MM.1S (cell line): ENCODE measurements around the gene DNAJC5.

ENCODE experiments used
- DNase-seq: peaks from one replicate; pipeline ENCODE4 v3.0.0-alpha.2; 2015
- H2AFZ ChIP-seq: fragments of 300-600 bp; sonication (generic); 2 replicates; pipeline ENCODE4 v1.6.0; 2016; ENCODE audit warnings: antibody characterized with exemption, low read length
- H3F3A ChIP-seq: fragments of 300-600 bp; sonication (generic); 2 replicates; pipeline ENCODE4 v1.6.1; 2016; ENCODE audit warnings: mild to moderate bottlenecking, antibody characterized with exemption, low read length, moderate library complexity, mixed read lengths; ENCODE audit not compliant: insufficient read depth
- H3K27ac ChIP-seq: fragments of 300-600 bp; sonication (generic); 2 replicates; pipeline ENCODE4 v1.5.1; 2016; ENCODE audit warnings: mild to moderate bottlenecking, low read length
- H3K27me3 ChIP-seq: fragments of 300-600 bp; sonication (generic); replicated peaks from 2 replicates; pipeline ENCODE4 v1.6.0; 2016; ENCODE audit warnings: low read length; ENCODE audit not compliant: insufficient read depth
- H3K36me3 ChIP-seq: fragments of 300-600 bp; sonication (generic); replicated peaks from 2 replicates; pipeline ENCODE4 v1.6.1; 2016; ENCODE audit warnings: mild to moderate bottlenecking, low read length, mixed read lengths; ENCODE audit not compliant: insufficient read depth
- H3K4me1 ChIP-seq: fragments of 300-600 bp; sonication (generic); 2 replicates; pipeline ENCODE4 v1.6.1; 2016; ENCODE audit warnings: low read length, mixed read lengths
- H3K4me2 ChIP-seq: fragments of 300-600 bp; sonication (generic); 2 replicates; pipeline ENCODE4 v1.6.0; 2016; ENCODE audit warnings: low read depth, low read length
- H3K4me3 ChIP-seq: fragments of 300-600 bp; sonication (generic); 2 replicates; pipeline ENCODE4 v1.5.1; 2016; ENCODE audit warnings: low read length, mixed read lengths
- H3K79me2 ChIP-seq: fragments of 300-600 bp; sonication (generic); 2 replicates; pipeline ENCODE4 v1.6.1; 2016; ENCODE audit warnings: mixed run types, low read length, mixed read lengths
- H3K9ac ChIP-seq: fragments of 300-600 bp; sonication (generic); 2 replicates; pipeline ENCODE4 v1.6.1; 2016; ENCODE audit warnings: low read length, mixed read lengths
- H3K9me2 ChIP-seq: fragments of 300-600 bp; sonication (generic); replicated peaks from 2 replicates; pipeline ENCODE4 v1.6.1; 2016; ENCODE audit warnings: mild to moderate bottlenecking, low read length, mixed read lengths; ENCODE audit not compliant: insufficient read depth
- H3K9me3 ChIP-seq: fragments of 300-600 bp; sonication (generic); replicated peaks from 2 replicates; pipeline ENCODE4 v1.6.1; 2016; ENCODE audit warnings: mild to moderate bottlenecking, low read length, mixed read lengths; ENCODE audit not compliant: insufficient read depth
- H4K20me1 ChIP-seq: fragments of 300-600 bp; sonication (generic); 2 replicates; pipeline ENCODE4 v1.6.1; 2016; ENCODE audit warnings: mild to moderate bottlenecking, low read length, moderate library complexity, mixed read lengths; ENCODE audit not compliant: insufficient read depth
- EZH2 ChIP-seq: fragments of 300-600 bp; sonication (generic); optimal IDR thresholded peaks from 2 replicates; pipeline ENCODE3; 2017; ENCODE audit warnings: low read depth, mild to moderate bottlenecking, antibody characterized with exemption, low read length, mixed read lengths
- EZH2phosphoT487 ChIP-seq: fragments of 300-600 bp; sonication (generic); IDR thresholded peaks from 2 replicates; pipeline ENCODE4 v1.6.1; 2018; ENCODE audit warnings: antibody characterized with exemption, low read length
- TF ChIP-seq, protein P1 (sequence below): fragments of 300-600 bp; sonication (generic); IDR thresholded peaks from 2 replicates; pipeline ENCODE4 v1.5.1; 2016; ENCODE audit warnings: antibody characterized with exemption, low read length, mixed read lengths

Gene DNAJC5, protein sequence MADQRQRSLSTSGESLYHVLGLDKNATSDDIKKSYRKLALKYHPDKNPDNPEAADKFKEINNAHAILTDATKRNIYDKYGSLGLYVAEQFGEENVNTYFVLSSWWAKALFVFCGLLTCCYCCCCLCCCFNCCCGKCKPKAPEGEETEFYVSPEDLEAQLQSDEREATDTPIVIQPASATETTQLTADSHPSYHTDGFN

GRCh38 chr20:63894358-63895201, at the start of gene DNAJC5:
Gene DNAJC5, plus strand, starts transcription at chr20:63895126. Its CDS starts 33,220 bp downstream, at chr20:63928346.
- peak within 1 kb of the TSS; percentile 73; the same call in 1 of the 2 replicates for H3K27ac ChIP-seq
- H3K4me1 ChIP-seq: peaks cover 7% of the 10 kb centered on the region
- no peaks in the 10 kb centered on the region for H3K36me3 ChIP-seq
- peaks cover 11% of the 10 kb centered on the region for H4K20me1 ChIP-seq
- H3K9ac ChIP-seq: peak within 1 kb of the TSS; percentile 70
- peaks cover 18% of the 10 kb centered on the region for H3F3A ChIP-seq
- TF ChIP-seq EZH2phosphoT487: no peak
- no peak for TF ChIP-seq EZH2
- TF ChIP-seq, protein P1, sequence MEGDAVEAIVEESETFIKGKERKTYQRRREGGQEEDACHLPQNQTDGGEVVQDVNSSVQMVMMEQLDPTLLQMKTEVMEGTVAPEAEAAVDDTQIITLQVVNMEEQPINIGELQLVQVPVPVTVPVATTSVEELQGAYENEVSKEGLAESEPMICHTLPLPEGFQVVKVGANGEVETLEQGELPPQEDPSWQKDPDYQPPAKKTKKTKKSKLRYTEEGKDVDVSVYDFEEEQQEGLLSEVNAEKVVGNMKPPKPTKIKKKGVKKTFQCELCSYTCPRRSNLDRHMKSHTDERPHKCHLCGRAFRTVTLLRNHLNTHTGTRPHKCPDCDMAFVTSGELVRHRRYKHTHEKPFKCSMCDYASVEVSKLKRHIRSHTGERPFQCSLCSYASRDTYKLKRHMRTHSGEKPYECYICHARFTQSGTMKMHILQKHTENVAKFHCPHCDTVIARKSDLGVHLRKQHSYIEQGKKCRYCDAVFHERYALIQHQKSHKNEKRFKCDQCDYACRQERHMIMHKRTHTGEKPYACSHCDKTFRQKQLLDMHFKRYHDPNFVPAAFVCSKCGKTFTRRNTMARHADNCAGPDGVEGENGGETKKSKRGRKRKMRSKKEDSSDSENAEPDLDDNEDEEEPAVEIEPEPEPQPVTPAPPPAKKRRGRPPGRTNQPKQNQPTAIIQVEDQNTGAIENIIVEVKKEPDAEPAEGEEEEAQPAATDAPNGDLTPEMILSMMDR: no peak
- H3K79me2 ChIP-seq: peaks cover 39% of the 10 kb centered on the region
- peak within 1 kb of the TSS; percentile 76 for H3K4me3 ChIP-seq
- peak within 1 kb of the TSS; percentile 71; the same call in 1 of the 2 replicates for H2AFZ ChIP-seq
- peak within 1 kb of the TSS; percentile 99 for H3K4me2 ChIP-seq
- no peaks in the 10 kb centered on the region for H3K9me2 ChIP-seq
- no peaks in the 10 kb centered on the region for H3K27me3 ChIP-seq
- peak; percentile 96 for DNase-seq
- H3K9me3 ChIP-seq: no peaks in the 10 kb centered on the region

DNA sequence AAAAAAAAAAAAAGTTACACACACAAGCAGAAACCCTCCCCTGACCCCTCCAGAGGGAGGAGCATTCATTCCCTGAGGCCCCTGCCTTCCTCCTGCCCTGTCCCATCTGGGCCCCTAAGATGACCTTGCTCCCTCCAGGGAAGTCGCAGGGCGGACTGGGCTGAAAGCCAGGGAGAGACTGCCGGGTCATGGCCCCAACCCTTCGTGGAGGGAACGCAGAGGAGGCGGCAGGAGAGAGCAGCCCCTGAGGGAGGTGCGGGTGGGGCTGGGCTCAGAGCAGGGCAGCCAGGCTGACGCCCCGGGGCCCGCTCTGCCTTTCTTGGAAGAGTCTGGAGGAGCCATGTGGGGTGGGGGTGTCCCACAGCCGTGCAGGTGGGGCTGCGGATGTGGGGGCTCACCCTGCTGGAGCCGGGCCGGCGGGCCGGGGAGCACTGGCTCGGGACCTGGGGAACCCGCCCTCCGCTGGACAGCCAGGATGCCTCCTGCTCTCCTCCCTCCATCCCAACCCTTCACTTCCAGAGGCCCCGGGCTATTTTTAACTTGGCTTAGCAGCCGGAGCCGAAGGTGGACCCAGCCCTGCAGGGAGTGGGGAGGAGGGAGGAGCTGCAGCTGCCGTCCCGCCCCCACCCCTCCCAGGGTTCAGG, 48.7 kb upstream of the DNAJC5 start:
- TF ChIP-seq EZH2 (no peak), EZH2phosphoT487 (no peak)
- TF ChIP-seq, protein P1: no peak
- Histone ChIP-seq H3K79me2 (no peaks in the 10 kb centered on the region), H3K27ac (no peak overlapping the region), H2AFZ (no peak overlapping the region), H3K9me3 (no peaks in the 10 kb centered on the region), H3K4me3 (no peak overlapping the region), H3K4me2 (no peak overlapping the region), H4K20me1 (no peaks in the 10 kb centered on the region), H3K9ac (no peak overlapping the region), H3K9me2 (no peaks in the 10 kb centered on the region), H3F3A (0 out of 2 replicates have a peak, but pooled peaks cover 3% of the 10 kb centered on the region), H3K36me3 (no peaks in the 10 kb centered on the region), H3K4me1 (peaks cover 9% of the 10 kb centered on the region), H3K27me3 (peaks cover 72% of the 10 kb centered on the region)
- no peak for DNase-seq

- Histone ChIP-seq H3F3A (0 out of 2 replicates have a peak, but pooled peaks cover 5% of the 10 kb centered on the region), H3K9ac (no peak overlapping the region), H3K4me1 (peaks cover 11% of the 10 kb centered on the region), H3K27me3 (peaks cover 70% of the 10 kb centered on the region), H3K4me3 (no peak overlapping the region), H3K79me2 (no peaks in the 10 kb centered on the region), H3K9me2 (no peaks in the 10 kb centered on the region), H3K4me2 (no peak overlapping the region), H3K27ac (no peak overlapping the region), H3K9me3 (no peaks in the 10 kb centered on the region), H4K20me1 (no peaks in the 10 kb centered on the region), H3K36me3 (no peaks in the 10 kb centered on the region), H2AFZ (no peak overlapping the region)
- DNase-seq: no peak
- TF ChIP-seq EZH2: no peak
- no peak for TF ChIP-seq EZH2phosphoT487
- TF ChIP-seq, protein P1: no peak
Measured at GRCh38 chr20:63846888-63847236, 48.1 kb upstream of the DNAJC5 start.
